NCI-H524 (cell line): ENCODE measurements around the gene SRC.
"Not testable (repeated sequence)": the region's sequence is repeated elsewhere in the genome, so short reads cannot be mapped to it uniquely, and the experiment has no call there.

Experiments
- DNase-seq, 2 experiments: peaks; one replicate each; lab custom pipeline; 2025; lab: John Stamatoyannopoulos, UW

Gene SRC

GRCh38 chr20:37363221-37364012, 17.5 kb downstream of the SRC start:
- no peak for DNase-seq

GRCh38 chr20:37364013-37364926, 18.3 kb downstream of the SRC start:
- no peak for DNase-seq

- DNase-seq = peak in 1 of 2 experiments; percentile 28
These were observed 19.0 kb downstream of the SRC start for GRCh38 chr20:37364927-37365272.

- DNase-seq = no peak
These were observed 20.1 kb downstream of the SRC start for GRCh38 chr20:37365760-37366638.

- no peak for DNase-seq
These were observed 20.8 kb downstream of the SRC start for GRCh38 chr20:37366743-37367142.

- no peak for DNase-seq
These were observed 23.9 kb downstream of the SRC start for GRCh38 chr20:37369846-37370245.

DNA sequence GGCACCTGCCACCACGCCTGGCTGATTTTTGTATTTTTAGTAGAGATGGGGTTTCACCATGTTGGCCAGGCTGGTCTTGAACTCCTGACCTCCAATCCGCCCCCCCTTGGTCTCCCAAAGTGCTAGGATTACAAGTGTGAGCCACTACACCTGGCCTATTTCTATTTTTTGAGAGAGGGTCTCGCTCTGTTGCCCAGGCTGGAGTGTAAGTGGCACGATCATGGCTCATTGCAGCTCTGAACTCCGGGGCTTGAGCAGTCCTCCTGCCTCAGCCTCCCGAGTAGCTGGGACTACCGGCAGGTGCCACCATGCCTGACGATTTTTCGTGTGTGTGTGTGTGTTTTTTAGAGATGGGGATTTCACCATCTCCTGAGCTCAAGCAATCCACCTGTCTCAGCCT, 25.9 kb downstream of the SRC start:
- DNase-seq = not testable (repeated sequence)

DNA sequence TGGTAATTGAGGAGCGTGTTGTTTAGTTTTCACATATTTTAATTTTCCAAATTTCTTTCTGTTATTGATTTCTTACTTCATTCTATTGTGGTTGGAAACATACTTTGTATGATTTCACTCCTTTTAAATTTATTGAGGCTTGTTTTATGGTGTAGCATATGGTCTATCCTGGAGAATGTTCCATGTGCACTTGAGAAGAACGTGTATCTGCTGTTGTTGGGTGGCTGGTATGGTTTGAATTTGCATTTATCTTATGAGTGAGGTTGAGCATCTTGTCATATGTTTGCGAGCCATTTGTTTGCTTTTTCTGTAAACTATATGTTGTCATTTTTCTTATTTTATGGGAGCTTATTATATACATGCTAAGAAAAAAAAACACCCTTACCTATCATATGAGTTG, 26.5 kb downstream of the SRC start:
- DNase-seq = no peak

DNA sequence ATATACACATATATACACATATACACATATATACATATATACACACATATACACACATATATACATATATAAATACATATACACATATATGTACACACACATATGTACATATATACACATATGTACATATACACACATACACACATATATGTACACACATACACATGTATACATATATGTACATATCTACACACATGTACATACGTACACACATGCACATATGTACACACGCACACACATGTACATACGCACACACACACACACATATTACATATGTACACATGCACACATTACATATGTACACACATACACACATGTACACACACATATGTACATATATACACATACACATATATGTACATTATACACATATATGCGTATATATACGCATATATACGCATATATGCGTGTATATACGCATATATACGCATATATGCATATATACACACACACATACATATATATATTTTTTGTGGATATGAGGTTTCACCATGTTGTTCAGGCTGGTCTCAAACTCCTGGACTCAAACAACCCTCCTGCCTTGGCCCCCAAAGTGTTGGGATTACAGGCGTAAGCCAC, 27.2 kb downstream of the SRC start:
- DNase-seq = no peak

DNA sequence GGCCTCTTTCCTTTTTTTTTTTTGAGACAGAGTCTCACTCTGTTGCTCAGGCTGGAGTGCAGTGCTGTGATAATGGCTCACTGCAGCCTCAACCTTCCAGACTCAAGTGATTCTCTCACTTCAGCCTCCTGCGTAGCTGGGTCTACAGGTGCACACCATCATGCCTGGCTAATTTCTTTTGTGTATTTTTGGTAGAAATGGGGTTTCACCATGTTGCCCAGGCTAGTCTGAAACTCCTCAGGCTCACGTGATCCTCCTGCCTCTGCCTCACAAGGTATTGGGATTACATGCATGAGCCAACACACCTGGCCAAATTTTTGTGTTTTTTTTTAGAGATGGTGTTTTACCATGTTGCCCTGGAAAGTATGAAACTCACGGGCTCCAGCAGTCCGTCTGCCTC, 29.3 kb downstream of the SRC start:
- DNase-seq = no peak

- no peak for DNase-seq
These were observed 30.4 kb downstream of the SRC start for GRCh38 chr20:37376324-37376723.

GRCh38 chr20:37376791-37377190, 30.9 kb downstream of the SRC start:
- no peak for DNase-seq

GRCh38 chr20:37377346-37378081, 31.6 kb downstream of the SRC start:
- no peak for DNase-seq

GRCh38 chr20:37378420-37378784, 32.5 kb downstream of the SRC start:
- no peak for DNase-seq

DNA sequence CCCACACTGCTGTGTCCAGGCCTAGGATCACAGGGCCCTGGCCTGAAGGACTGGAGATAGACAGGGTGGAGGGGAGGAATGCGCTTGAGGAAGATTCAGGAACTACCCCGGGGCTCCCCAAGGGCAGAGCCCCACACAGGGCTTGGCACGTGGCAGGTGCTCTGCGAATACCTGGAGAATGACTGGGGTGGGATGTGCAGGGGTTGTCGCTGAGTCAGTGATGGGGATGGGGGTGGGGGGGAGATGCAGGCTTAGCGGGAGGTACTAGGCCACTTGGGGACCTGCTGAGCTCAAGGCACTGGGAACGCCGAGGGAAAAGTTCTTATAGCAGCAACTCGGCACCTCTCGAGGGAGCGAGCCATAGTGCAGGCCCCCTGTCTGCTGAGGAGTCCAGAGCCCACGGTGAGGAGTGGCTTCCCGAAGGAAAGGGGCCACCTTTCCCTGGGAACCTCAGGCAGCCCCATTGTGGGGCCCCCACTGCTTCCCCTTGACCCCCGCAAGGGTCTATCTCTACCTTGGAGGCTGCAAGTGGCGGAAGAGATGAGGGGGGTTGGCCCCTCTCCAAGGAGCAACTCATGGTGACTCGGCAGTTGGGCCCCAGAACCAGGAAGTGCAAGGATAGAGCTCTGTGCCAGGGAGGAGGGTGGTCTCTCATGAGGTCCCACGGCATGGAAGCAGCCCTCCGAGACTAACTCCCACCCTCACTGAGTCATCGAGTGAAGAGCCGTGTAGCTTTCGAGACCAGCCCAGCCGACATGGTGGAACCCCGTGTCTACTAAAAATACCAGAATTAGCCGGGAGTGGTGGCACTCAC, 33.1 kb downstream of the SRC start:
- DNase-seq = no peak

DNA sequence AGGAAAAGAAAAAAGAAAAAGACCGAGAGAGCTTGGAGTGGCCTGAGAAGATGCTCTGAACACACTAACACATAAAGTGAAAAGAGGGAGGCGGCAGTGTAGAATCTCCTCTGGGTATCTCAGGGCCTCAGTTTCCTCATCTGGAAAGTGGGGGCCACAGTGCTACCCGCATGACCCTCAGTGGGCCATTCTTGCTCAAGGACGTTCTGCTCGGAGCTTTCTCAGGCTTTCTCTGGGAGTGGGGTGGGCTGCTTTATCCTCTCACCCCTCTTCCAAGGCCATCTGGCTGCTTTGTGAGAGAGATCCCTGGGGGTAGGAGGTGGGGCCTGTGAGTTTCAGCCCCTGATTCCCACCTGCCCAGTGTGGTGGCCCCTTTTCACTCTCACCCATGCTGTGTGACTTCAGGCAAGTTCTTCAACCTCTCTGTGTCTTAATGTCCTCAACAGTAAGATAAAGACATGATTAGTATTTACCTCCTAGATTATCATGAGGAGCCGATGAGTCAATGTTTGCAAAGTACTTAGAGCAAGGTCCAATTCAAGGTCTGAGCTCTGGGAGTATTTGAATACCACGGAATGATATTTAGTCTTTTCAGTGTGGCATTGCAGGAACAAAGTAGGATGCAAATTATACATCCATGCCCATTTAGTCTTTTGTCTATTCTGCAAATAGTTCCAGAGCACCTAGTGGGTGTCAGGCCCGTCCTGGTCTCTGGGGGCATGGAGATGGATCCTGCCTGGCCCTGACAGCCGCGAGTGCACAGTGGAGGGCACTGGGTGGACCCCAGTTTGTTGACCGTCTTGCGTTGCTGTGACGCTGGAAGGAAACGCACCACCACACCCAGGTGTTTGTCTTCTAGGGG, 34.3 kb downstream of the SRC start:
- DNase-seq = peak; percentile 29 to 53

DNA sequence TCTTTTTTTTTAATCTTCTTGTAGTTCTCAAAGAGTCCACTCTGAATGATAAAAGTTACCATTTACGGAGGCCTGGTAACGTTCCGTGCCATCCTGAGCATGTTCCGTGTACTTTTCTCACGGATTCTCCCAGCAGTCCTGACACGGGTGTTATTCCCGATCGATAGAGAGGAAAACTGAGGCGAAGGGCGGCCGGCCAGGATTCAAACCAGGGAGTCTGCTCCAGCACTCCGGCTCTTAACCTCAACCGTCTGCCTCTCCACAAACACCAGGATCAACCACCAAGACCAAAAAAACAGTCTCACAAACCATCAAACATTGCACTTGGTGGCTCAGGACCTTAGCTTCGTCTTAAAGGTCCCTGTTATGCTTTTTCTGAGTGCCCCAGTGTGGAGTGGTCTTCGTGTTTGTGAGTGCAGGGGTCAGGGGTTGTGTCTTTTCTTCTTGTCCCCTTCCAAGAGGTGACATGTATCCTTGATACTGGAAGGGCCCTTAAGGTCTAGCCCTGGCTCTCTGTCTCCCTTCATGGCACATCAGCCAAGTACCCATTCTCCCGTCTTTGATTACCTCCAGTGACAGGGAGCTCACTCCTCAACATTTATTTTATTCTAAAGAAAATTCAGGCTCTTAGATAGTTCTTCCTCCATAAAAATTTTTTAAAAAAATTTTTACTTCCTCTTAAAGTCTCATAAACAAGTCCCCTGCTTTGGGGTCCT, 35.1 kb downstream of the SRC start:
- no peak for DNase-seq

DNA sequence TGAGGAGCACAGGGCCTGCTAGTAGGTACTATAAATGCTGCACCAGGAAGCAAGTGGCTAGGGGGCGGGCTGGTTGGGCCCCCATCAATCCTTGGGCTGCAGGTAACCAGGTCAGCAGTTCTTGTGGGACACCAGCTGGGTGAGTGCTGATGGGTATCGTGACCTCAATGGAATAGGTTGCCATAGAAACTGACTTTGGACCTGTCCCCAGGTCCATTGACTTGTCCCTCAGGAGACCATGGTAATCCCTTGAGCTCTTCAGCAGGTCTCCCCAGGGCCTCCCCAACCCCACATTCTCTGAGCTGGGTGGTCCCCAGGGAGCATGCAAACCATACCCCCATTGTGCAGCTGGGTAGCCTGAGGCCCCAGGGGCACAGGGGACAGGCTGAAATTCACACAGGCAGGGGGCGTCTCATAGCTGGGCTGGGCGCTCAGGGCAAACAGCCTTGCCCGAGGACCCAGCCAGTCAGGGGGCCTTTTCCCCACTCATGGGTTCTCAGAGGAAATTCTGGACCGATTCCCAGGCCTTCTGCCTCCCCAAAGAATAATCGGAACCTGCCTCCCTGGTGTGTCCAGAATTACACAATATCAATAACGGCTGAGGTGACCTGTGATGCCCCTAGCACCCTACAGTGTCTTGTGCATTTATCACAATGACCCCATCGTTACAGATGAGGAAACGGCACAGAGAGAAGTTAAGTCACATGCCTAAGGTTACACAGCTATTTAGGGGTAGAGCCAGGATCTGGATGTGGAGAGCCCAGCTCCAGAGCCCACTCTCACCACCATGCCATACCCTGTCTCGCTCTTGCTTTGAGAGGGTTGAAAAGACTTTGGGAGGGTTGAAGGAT, 35.9 kb downstream of the SRC start:
- no peak for DNase-seq
